Sigmoid colon (tissue), 4 donors: ENCODE data around the gene RSAD1.

Source experiments
- EP300 ChIP-seq, 4 donors: sonication (generic); formaldehyde crosslinking; IDR thresholded peaks; one replicate each; pipeline ENCODE4 v1.6.1; 2017; ENCODE audit warnings: antibody characterized with exemption in 4 of 4
- POLR2A ChIP-seq, 2 donors: fragments of 450-650 bp; IDR thresholded peaks; one replicate each; pipeline ENCODE4 v1.6.1; 2016; ENCODE audit warnings: antibody characterized with exemption in 2 of 2, mild to moderate bottlenecking in 2 of 2, moderate library complexity in 2 of 2
- POLR2AphosphoS5 ChIP-seq, 4 donors: sonication (generic); formaldehyde crosslinking; IDR thresholded peaks; one replicate each; pipeline ENCODE4 v1.6.1; 2017; ENCODE audit warnings: antibody characterized with exemption in 4 of 4
- TF ChIP-seq, protein P1 (sequence below), 4 experiments: fragments of 450-650 bp in 3 of 4; fragments of 200-600 bp in 1 of 4; IDR thresholded peaks; one replicate each; pipeline ENCODE4 v1.5.1; 2016 to 2019; ENCODE audit warnings: antibody characterized with exemption in 4 of 4, mild to moderate bottlenecking in 3 of 4, moderate library complexity in 2 of 4

DNA sequence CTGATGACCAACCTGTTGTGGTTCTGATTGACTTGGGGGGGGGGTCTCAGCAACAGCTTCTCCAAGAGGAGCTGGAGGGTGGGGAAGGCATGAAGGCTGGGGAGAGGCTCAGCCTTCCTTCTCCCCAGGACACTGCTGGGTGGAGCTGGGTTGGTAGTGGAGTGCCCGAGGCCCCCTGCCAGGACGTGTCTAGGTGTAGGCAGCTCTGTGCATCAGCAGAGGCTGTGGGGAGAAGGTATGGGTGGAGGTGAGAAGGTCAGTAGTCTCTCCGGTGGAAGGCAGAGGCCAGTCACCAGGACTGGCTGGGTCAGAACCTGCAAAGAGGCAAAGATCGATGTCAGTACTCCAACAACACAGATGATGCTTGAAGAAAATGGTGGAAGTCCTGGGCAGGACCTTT is 13.9 kb upstream of the RSAD1 start:
- TF ChIP-seq POLR2A (IDR thresholded peaks at IDR 0.05), result no peak
- TF ChIP-seq, protein P1, sequence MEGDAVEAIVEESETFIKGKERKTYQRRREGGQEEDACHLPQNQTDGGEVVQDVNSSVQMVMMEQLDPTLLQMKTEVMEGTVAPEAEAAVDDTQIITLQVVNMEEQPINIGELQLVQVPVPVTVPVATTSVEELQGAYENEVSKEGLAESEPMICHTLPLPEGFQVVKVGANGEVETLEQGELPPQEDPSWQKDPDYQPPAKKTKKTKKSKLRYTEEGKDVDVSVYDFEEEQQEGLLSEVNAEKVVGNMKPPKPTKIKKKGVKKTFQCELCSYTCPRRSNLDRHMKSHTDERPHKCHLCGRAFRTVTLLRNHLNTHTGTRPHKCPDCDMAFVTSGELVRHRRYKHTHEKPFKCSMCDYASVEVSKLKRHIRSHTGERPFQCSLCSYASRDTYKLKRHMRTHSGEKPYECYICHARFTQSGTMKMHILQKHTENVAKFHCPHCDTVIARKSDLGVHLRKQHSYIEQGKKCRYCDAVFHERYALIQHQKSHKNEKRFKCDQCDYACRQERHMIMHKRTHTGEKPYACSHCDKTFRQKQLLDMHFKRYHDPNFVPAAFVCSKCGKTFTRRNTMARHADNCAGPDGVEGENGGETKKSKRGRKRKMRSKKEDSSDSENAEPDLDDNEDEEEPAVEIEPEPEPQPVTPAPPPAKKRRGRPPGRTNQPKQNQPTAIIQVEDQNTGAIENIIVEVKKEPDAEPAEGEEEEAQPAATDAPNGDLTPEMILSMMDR (IDR thresholded peaks at IDR 0.05), result no peak
- TF ChIP-seq POLR2AphosphoS5 (IDR thresholded peaks at IDR 0.05), result no peak
- TF ChIP-seq EP300 (IDR thresholded peaks at IDR 0.05), result no peak
